Measurements from ENCODE around the gene ROS1.
"Not testable (repeated sequence)": the region's sequence is repeated elsewhere in the genome, so short reads cannot be mapped to it uniquely, and the experiment has no call there.

The ROS1 gene

GRCh38 chr6:117244571-117244970, 181.2 kb downstream of the ROS1 start:
- in situ Hi-C loops (cut with MboI; ENCODE audit: low pct_unique_long_range_greater_than_20kb, low sequenced_read_pairs); DNase-seq: not testable (repeated sequence)
